DOHH2 (cell line): ENCODE data around the gene FBXO28.

Experiments used
- H3F3A ChIP-seq: fragments of 200-600 bp; sonication (generic), shearing (Covaris generic); 2 replicates; pipeline ENCODE4 v1.6.0; 2016; ENCODE audit warnings: antibody characterized with exemption, mild to moderate bottlenecking; ENCODE audit not compliant: control insufficient read depth, insufficient read depth
- H3K27ac ChIP-seq: fragments of 200-600 bp; sonication (generic); 2 replicates; pipeline ENCODE4 v1.5.1; 2014; ENCODE audit warnings: low read depth, mild to moderate bottlenecking, low read length, moderate library complexity
- H3K27me3 ChIP-seq: fragments of 200-600 bp; sonication (generic); 2 replicates; pipeline ENCODE4 v1.6.1; 2014; ENCODE audit warnings: mild to moderate bottlenecking, low read length, mixed read lengths; ENCODE audit not compliant: control insufficient read depth
- H3K36me3 ChIP-seq: fragments of 200-600 bp; sonication (generic); 2 replicates; pipeline ENCODE4 v1.6.1; 2014; ENCODE audit warnings: mild to moderate bottlenecking, low read length, moderate library complexity, mixed read lengths; ENCODE audit not compliant: control insufficient read depth
- H3K4me1 ChIP-seq: fragments of 200-600 bp; sonication (generic); 2 replicates; pipeline ENCODE4 v1.6.1; 2014; ENCODE audit warnings: mild to moderate bottlenecking, low read length, mixed read lengths; ENCODE audit not compliant: control insufficient read depth
- H3K4me2 ChIP-seq: fragments of 200-600 bp; sonication (generic); 2 replicates; pipeline ENCODE4 v1.6.0; 2014; ENCODE audit warnings: mild to moderate bottlenecking, low read length, moderate library complexity
- H3K4me3 ChIP-seq: fragments of 200-600 bp; sonication (generic); 2 replicates; pipeline ENCODE4 v1.5.1; 2014; ENCODE audit warnings: mild to moderate bottlenecking, low read length, mixed read lengths
- H3K79me2 ChIP-seq: fragments of 200-600 bp; sonication (generic); 2 replicates; pipeline ENCODE4 v1.6.1; 2014; ENCODE audit warnings: mild to moderate bottlenecking, low read length, mixed read lengths; ENCODE audit not compliant: control insufficient read depth
- H3K9me2 ChIP-seq: fragments of 200-600 bp; sonication (generic); replicated peaks from 2 replicates; pipeline ENCODE4 v1.6.1; 2014; ENCODE audit warnings: mild to moderate bottlenecking, low read length, mixed read lengths; ENCODE audit not compliant: control insufficient read depth
- H3K9me3 ChIP-seq: fragments of 200-600 bp; sonication (generic); 2 replicates; pipeline ENCODE4 v1.6.1; 2014; ENCODE audit warnings: antibody characterized with exemption, low read length, mixed read lengths; ENCODE audit not compliant: control insufficient read depth, insufficient read depth
- H4K20me1 ChIP-seq: fragments of 200-600 bp; sonication (generic); 2 replicates; pipeline ENCODE4 v1.6.0; 2014; ENCODE audit warnings: low read depth, mild to moderate bottlenecking, antibody characterized with exemption, low read length, moderate library complexity; ENCODE audit not compliant: control insufficient read depth, insufficient read depth
- CTCF ChIP-seq: fragments of 200-600 bp; sonication (generic); IDR thresholded peaks from one replicate; pipeline ENCODE4 v1.5.1; 2014; ENCODE audit warnings: antibody characterized with exemption, mild to moderate bottlenecking, low read depth, low read length; ENCODE audit not compliant: poor library complexity, severe bottlenecking
- EZH2phosphoT487 ChIP-seq: fragments of 200-600 bp; sonication (generic); IDR thresholded peaks from 2 replicates; pipeline ENCODE4 v1.6.1; 2017; ENCODE audit warnings: borderline replicate concordance, mild to moderate bottlenecking, antibody characterized with exemption, low read length, moderate library complexity, mixed read lengths

The FBXO28 gene

GRCh38 chr1:224138198-224138597 lies 24.3 kb downstream of the FBXO28 start:
- Histone ChIP-seq H3K4me2 (no peak overlapping the region), H3K27ac (no peak overlapping the region), H3K4me3 (no peak overlapping the region), H3K27me3 (no peaks in the 10 kb centered on the region), H3F3A (peaks cover 4% of the 10 kb centered on the region; the same call in 1 of the 2 replicates), H3K36me3 (peaks cover 47% of the 10 kb centered on the region), H3K4me1 (no peaks in the 10 kb centered on the region), H3K9me3 (no peaks in the 10 kb centered on the region), H3K79me2 (no peaks in the 10 kb centered on the region), H4K20me1 (no peaks in the 10 kb centered on the region), H3K9me2 (no peaks in the 10 kb centered on the region)
- TF ChIP-seq CTCF, result no peak
- TF ChIP-seq EZH2phosphoT487, result no peak

- H3F3A ChIP-seq, result peaks cover 4% of the 10 kb centered on the region; the same call in 1 of the 2 replicates
- H3K4me1 ChIP-seq, result peaks cover 21% of the 10 kb centered on the region
- TF ChIP-seq CTCF (no peak), EZH2phosphoT487 (no peak)
- no peaks in the 10 kb centered on the region for H3K9me2 ChIP-seq
- no peak overlapping the region for H3K27ac ChIP-seq
- H3K4me3 ChIP-seq, result no peak overlapping the region
- no peaks in the 10 kb centered on the region for H3K9me3 ChIP-seq
- no peaks in the 10 kb centered on the region for H3K79me2 ChIP-seq
- no peaks in the 10 kb centered on the region for H3K27me3 ChIP-seq
- H3K36me3 ChIP-seq, result peaks cover 29% of the 10 kb centered on the region
- no peak overlapping the region for H3K4me2 ChIP-seq
- H4K20me1 ChIP-seq, result no peaks in the 10 kb centered on the region
Observed at GRCh38 chr1:224141693-224142092, 27.8 kb downstream of the FBXO28 start.

DNA sequence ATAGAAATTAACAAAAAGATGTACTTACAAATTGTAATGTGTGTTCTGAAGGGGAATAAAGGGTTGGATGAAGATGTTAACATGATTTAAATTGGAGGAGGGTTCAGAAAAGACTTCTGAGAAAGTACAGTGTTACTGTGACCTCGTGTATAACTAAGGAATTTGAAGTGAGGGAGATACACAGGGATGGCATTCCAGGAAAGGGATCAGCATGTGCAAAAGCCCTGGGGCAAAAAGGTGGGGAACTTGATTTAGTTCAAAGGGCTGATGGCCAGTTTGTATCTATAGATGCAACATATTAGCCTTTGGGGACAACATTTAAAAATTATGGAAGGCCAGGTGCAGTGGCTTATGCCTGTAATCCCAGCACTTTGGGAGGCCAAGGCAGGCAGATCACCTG lies 35.8 kb downstream of the FBXO28 start:
- H3K4me2 ChIP-seq, result no peak overlapping the region
- no peak overlapping the region for H3K27ac ChIP-seq
- H3K9me3 ChIP-seq, result no peaks in the 10 kb centered on the region
- peaks cover 23% of the 10 kb centered on the region for H3K4me1 ChIP-seq
- H4K20me1 ChIP-seq, result no peaks in the 10 kb centered on the region
- no peaks in the 10 kb centered on the region for H3K9me2 ChIP-seq
- peaks cover 15% of the 10 kb centered on the region for H3K36me3 ChIP-seq
- peaks cover 4% of the 10 kb centered on the region; the same call in 1 of the 2 replicates for H3F3A ChIP-seq
- H3K4me3 ChIP-seq, result no peak overlapping the region
- no peaks in the 10 kb centered on the region for H3K27me3 ChIP-seq
- no peaks in the 10 kb centered on the region for H3K79me2 ChIP-seq
- no peak for TF ChIP-seq CTCF
- TF ChIP-seq EZH2phosphoT487, result no peak
